Measurements from ENCODE around the gene LSM12. TPM values are rescaled to one million over a fixed set of nuclear protein-coding genes. Genes with fewer than 3 reads are reported as not detected.
A peak's percentile ranks its signal among the peaks of the same experiment; 100 is the strongest.

LSM12 gene
- total and polyA plus RNA-seq, 2 of the 8 experiments (the other 6 are each of a cell fraction or from before 2014, with no cell fraction given) = 69.8 to 142 TPM

DNA sequence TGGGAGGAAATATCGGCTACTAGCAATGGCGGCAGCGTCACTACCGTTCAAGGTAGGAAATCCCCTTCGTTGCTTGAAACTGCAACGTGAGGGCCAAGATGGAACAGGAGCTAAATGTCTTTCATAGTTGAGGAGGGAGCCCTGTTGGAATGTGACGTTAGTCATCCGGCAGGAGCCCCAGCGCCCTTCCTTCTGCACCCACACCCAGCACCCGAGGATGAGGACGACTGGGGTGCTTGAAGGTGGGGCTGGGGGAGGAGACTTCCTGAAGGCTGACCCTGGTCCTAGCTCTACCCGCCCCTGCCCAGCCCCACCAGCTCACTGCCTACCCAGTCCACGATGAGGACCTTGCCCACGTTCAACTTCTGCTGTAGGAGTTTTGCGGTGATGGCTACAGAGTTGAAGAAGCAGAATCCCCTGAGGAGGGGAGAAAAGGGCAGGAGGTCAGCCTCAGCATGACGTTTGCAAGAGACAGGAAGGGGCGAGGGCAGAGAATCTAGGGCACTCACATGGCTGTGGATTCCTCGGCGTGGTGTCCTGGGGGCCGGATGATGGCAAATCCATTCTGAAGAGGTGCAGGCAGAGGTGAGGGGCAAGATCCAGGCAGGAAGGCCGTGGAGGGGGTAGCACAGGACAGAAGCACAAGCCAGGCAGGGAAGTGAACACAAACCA, 15.9 kb upstream of the LSM12 start:
- no peak overlapping the region for H2AFZ ChIP-seq (ENCODE audit: low read length)
- no peak overlapping the region for H2AK5ac ChIP-seq (ENCODE audit: low read depth, low read length)
- no peak for FAIRE-seq
- no peak overlapping the region for H2BK20ac ChIP-seq (ENCODE audit: low read length)
- no peak overlapping the region for H2BK120ac ChIP-seq (replicated peaks; ENCODE audit: low read depth, low read length)
- no peak overlapping the region for H3K4ac ChIP-seq (replicated peaks; ENCODE audit: insufficient read length, low read depth, low read length)
- H3K27me3 ChIP-seq (replicated peaks in 1 of 4; ENCODE audit: control insufficient read depth in 3 of 4, extremely low read depth in 1 of 4, insufficient read depth in 3 of 4, low read length in 3 of 4) = no peaks in the 10 kb centered on the region
- peaks cover 0 to 11% of the 10 kb centered on the region in 2 experiments for H4K20me1 ChIP-seq (replicated peaks in 1 of 2; ENCODE audit: control insufficient read depth in 1 of 2, insufficient read depth in 2 of 2, low read length in 2 of 2)
- no peak overlapping the region for H3K4me3 ChIP-seq (ENCODE audit: extremely low read depth in 1 of 4, insufficient read depth in 2 of 4, low read depth in 3 of 4, low read length in 4 of 4)
- no peak overlapping the region for H4K91ac ChIP-seq (replicated peaks; ENCODE audit: insufficient read length, low read length)
- peak overlapping the region; percentile 28; the same call in 1 of the 2 replicates for H4K8ac ChIP-seq (ENCODE audit: extremely low read depth, insufficient read depth, low read length)
- no peak overlapping the region for H3K23ac ChIP-seq (ENCODE audit: insufficient read length)
- H3K79me1 ChIP-seq (ENCODE audit: low read depth, low read length) = peaks cover 7% of the 10 kb centered on the region; the same call in 1 of the 2 replicates
- H4K5ac ChIP-seq (ENCODE audit: insufficient read length, low read depth, low read length) = no peak overlapping the region
- no peak overlapping the region for H3K27ac ChIP-seq (ENCODE audit: low read depth, low read length)
- peaks cover 3 to 14% (median 9%) of the 10 kb centered on the region in 4 experiments for H3K4me1 ChIP-seq (replicated peaks in 1 of 4; ENCODE audit: control insufficient read depth in 3 of 4, insufficient read depth in 4 of 4, low read length in 3 of 4)
- no peaks in the 10 kb centered on the region for H3K9me3 ChIP-seq (ENCODE audit: insufficient read depth in 2 of 2, low read depth in 1 of 2, low read length in 1 of 2)
- H3K36me3 ChIP-seq (ENCODE audit: control insufficient read depth in 2 of 4, insufficient read depth in 4 of 4, low read length in 3 of 4) = peaks cover 5 to 27% (median 22%) of the 10 kb centered on the region in 4 experiments; a peak in 7 of 8 replicates
- H3K4me2 ChIP-seq (ENCODE audit: insufficient read depth in 1 of 2, low read depth in 2 of 2, low read length in 2 of 2) = no peak overlapping the region
- no peak overlapping the region for H3K9ac ChIP-seq (replicated peaks in 1 of 4; ENCODE audit: extremely low read depth in 1 of 4, low read depth in 3 of 4, low read length in 3 of 4)
- H3K18ac ChIP-seq (ENCODE audit: extremely low read depth, low read length) = no peak overlapping the region
- H3K56ac ChIP-seq (replicated peaks; ENCODE audit: insufficient read length, low read depth, low read length) = no peak overlapping the region
- H2BK15ac ChIP-seq (ENCODE audit: low read length) = no peak overlapping the region; the same call in 1 of the 2 replicates
- peaks cover 4% of the 10 kb centered on the region; the same call in 1 of the 2 replicates for H3K23me2 ChIP-seq (ENCODE audit: low read depth, low read length)
- H3K14ac ChIP-seq (ENCODE audit: insufficient read length) = no peak overlapping the region
- H2BK12ac ChIP-seq (ENCODE audit: low read depth, low read length) = no peak overlapping the region
- WGBS, 2 experiments (ENCODE audit: extremely low coverage in 1 of 2, insufficient coverage in 1 of 2, insufficient read length in 1 of 2, insufficient replicate concordance in 2 of 2, low coverage in 1 of 2, low lambda C conversion rate in 2 of 2, missing lambda C conversion rate in 1 of 2) = 93% methylated on average over 20 of the region's 21 CpGs; no CpG with 5 or more reads in 1 of the 2 experiments
- H2BK5ac ChIP-seq (ENCODE audit: low read depth, low read length) = no peak overlapping the region
- H3K79me2 ChIP-seq (ENCODE audit: control insufficient read depth in 1 of 2, insufficient read depth in 2 of 2, low read length in 2 of 2) = no peaks in the 10 kb centered on the region
- POLR2A ChIA-PET (ENCODE audit: partially characterized antibody) = interaction anchor here (0.9 to 5.7 kb wide), 4 partner anchors 9 to 18 kb away, joined by 3 to 33 read pairs (median 4); partner anchors contain the start of gene G6PC3
- no peak for DNase-seq (ENCODE audit: low read depth in 1 of 2, low spot score in 2 of 2)
- CTCF ChIA-PET (ENCODE audit: partially characterized antibody) = interaction anchor here (1.1 to 34.4 kb wide), 5 partner anchors 10 to 87 kb away, joined by 3 to 638 read pairs (median 21); partner anchors contain the start of genes ASB16, G6PC3 and HDAC5
- TF ChIP-seq PHF8 (conservative IDR thresholded peaks at IDR 0.05; ENCODE audit: low read depth, low read length) (no peak), EP300 (IDR thresholded peaks at IDR 0.05; ENCODE audit: borderline replicate concordance in 1 of 2, low read depth in 2 of 2, low read length in 2 of 2) (no peak), GTF2F1 (IDR thresholded peaks at IDR 0.05; ENCODE audit: borderline replicate concordance, low read depth, low read length) (no peak), SP4 (IDR thresholded peaks at IDR 0.05; ENCODE audit: low read length) (no peak), YY1 (IDR thresholded peaks at IDR 0.05; ENCODE audit: low read depth, low read length) (no peak), ASH2L (IDR thresholded peaks at IDR 0.05; ENCODE audit: low read length) (no peak)
- TF ChIP-seq, protein P1, sequence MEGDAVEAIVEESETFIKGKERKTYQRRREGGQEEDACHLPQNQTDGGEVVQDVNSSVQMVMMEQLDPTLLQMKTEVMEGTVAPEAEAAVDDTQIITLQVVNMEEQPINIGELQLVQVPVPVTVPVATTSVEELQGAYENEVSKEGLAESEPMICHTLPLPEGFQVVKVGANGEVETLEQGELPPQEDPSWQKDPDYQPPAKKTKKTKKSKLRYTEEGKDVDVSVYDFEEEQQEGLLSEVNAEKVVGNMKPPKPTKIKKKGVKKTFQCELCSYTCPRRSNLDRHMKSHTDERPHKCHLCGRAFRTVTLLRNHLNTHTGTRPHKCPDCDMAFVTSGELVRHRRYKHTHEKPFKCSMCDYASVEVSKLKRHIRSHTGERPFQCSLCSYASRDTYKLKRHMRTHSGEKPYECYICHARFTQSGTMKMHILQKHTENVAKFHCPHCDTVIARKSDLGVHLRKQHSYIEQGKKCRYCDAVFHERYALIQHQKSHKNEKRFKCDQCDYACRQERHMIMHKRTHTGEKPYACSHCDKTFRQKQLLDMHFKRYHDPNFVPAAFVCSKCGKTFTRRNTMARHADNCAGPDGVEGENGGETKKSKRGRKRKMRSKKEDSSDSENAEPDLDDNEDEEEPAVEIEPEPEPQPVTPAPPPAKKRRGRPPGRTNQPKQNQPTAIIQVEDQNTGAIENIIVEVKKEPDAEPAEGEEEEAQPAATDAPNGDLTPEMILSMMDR (IDR thresholded peaks at IDR 0.05; ENCODE audit: control extremely low read depth in 1 of 3, insufficient read depth in 1 of 3, low read depth in 1 of 3, low read length in 3 of 3) = no peak
- TF ChIP-seq, protein P2, sequence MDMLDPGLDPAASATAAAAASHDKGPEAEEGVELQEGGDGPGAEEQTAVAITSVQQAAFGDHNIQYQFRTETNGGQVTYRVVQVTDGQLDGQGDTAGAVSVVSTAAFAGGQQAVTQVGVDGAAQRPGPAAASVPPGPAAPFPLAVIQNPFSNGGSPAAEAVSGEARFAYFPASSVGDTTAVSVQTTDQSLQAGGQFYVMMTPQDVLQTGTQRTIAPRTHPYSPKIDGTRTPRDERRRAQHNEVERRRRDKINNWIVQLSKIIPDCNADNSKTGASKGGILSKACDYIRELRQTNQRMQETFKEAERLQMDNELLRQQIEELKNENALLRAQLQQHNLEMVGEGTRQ (IDR thresholded peaks at IDR 0.05; ENCODE audit: low read length) = no peak

Measured in H1 (cell line).